SK-N-SH (cell line): ENCODE data around the gene MOV10L1. TPM values are rescaled to one million over a fixed set of nuclear protein-coding genes. Genes with fewer than 3 reads are reported as not detected.

ENCODE experiments used
- CTCF ChIA-PET: fragments of 300-600, 350-600 bp; formaldehyde crosslinking; extraction: SDS; loops from one replicate; lab custom pipeline; 2021; lab: Yijun Ruan, JAX
- POLR2A ChIA-PET: fragments of 350-600 bp; sonication (Branson Sonifier 250); formaldehyde crosslinking; extraction: SDS; loops from one replicate; lab custom pipeline; 2020; ENCODE audit warnings: antibody characterized with exemption, inconsistent platforms; lab: Yijun Ruan, JAX
- DNase-seq: peaks from one replicate; pipeline ENCODE4 v3.0.0; 2012
- H2AFZ ChIP-seq: fragments of 200-600 bp; sonication (generic); 2 replicates; pipeline ENCODE4 v1.8.1; 2016; ENCODE audit warnings: antibody characterized with exemption, mild to moderate bottlenecking, low read depth
- H3F3A ChIP-seq: fragments of 200-600 bp; sonication (generic); replicated peaks from 2 replicates; pipeline ENCODE3; 2016; ENCODE audit warnings: antibody characterized with exemption, mild to moderate bottlenecking; ENCODE audit not compliant: insufficient read depth
- H3K27ac ChIP-seq, 2 experiments: fragments of 200-500 bp in 1 of 2; fragments of 200-600 bp in 1 of 2; sonication (Bioruptor generic) in 1 of 2; sonication (generic), shearing (Covaris generic) in 1 of 2; 2 replicates each; pipeline versions ENCODE4 v1.5.1 to v1.6.1; 2014 to 2016; ENCODE audit warnings: low read depth in 2 of 2, inconsistent platforms in 1 of 2, low read length in 1 of 2, mild to moderate bottlenecking in 1 of 2, mixed read lengths in 1 of 2
- H3K27me3 ChIP-seq: fragments of 200-600 bp; sonication (generic), shearing (Covaris generic); 2 replicates; pipeline ENCODE4 v1.6.1; 2016; ENCODE audit warnings: mixed run types; ENCODE audit not compliant: insufficient read depth
- H3K36me3 ChIP-seq, 2 experiments: fragments of 200-500 bp in 1 of 2; fragments of 200-600 bp in 1 of 2; sonication (Bioruptor generic) in 1 of 2; sonication (generic) in 1 of 2; replicated peaks in 1 of 2; 2 replicates each; pipeline versions ENCODE3 to v1.5.1; 2014 to 2016; ENCODE audit warnings: low read length in 1 of 2, mild to moderate bottlenecking in 1 of 2; ENCODE audit not compliant: insufficient read depth in 2 of 2, control insufficient read depth in 1 of 2
- H3K4me1 ChIP-seq, 2 experiments: fragments of 200-500 bp in 1 of 2; fragments of 200-600 bp in 1 of 2; sonication (Bioruptor generic) in 1 of 2; sonication (generic), shearing (Covaris generic) in 1 of 2; 2 replicates each; pipeline versions ENCODE4 v1.5.1 to v1.6.1; 2014 to 2016; ENCODE audit warnings: low read depth in 1 of 2, low read length in 1 of 2, mixed run types in 1 of 2; ENCODE audit not compliant: insufficient read depth in 2 of 2, control insufficient read depth in 1 of 2
- H3K4me2 ChIP-seq: fragments of 200-600 bp; sonication (generic), shearing (Covaris generic); 2 replicates; pipeline ENCODE4 v1.6.1; 2017; ENCODE audit warnings: mixed run types
- H3K4me3 ChIP-seq, 2 experiments: fragments of 200-500 bp in 1 of 2; fragments of 200-600 bp in 1 of 2; sonication (Bioruptor generic) in 1 of 2; sonication (generic), shearing (Covaris generic) in 1 of 2; 2 replicates each; pipeline versions ENCODE4 v1.5.1 to v1.8.1; 2014 to 2016; ENCODE audit warnings: low read depth in 2 of 2, inconsistent platforms in 1 of 2, low read length in 1 of 2, mild to moderate bottlenecking in 1 of 2, mixed read lengths in 1 of 2, moderate library complexity in 1 of 2
- H3K79me2 ChIP-seq: fragments of 200-600 bp; sonication (generic); 2 replicates; pipeline ENCODE4 v1.8.1; 2017; ENCODE audit warnings: mild to moderate bottlenecking; ENCODE audit not compliant: insufficient read depth
- H3K9ac ChIP-seq: fragments of 200-600 bp; sonication (generic); 2 replicates; pipeline ENCODE4 v1.6.1; 2017; ENCODE audit warnings: mixed run types
- H3K9me2 ChIP-seq: fragments of 200-600 bp; sonication (generic); 2 replicates; pipeline ENCODE4 v1.6.1; 2017; ENCODE audit warnings: mixed run types
- H3K9me3 ChIP-seq: fragments of 200-600 bp; sonication (generic); 2 replicates; pipeline ENCODE4 v1.6.1; 2017; ENCODE audit warnings: mixed run types, mild to moderate bottlenecking, moderate library complexity
- H4K20me1 ChIP-seq: fragments of 200-600 bp; sonication (generic); 2 replicates; pipeline ENCODE4 v1.6.1; 2017; ENCODE audit warnings: mild to moderate bottlenecking, mixed run types; ENCODE audit not compliant: insufficient read depth
- CHD2 ChIP-seq: fragments of 150-350 bp; IDR thresholded peaks from 2 replicates; pipeline ENCODE4 v1.6.1; 2018; ENCODE audit warnings: low read length; ENCODE audit not compliant: partially characterized antibody
- ELF1 ChIP-seq: IDR thresholded peaks from 2 replicates; pipeline ENCODE4 v1.4.0; 2012
- GABPA ChIP-seq: IDR thresholded peaks from 2 replicates; pipeline ENCODE4 v1.4.0; 2012; ENCODE audit warnings: low read depth, mild to moderate bottlenecking
- GATA2 ChIP-seq: sonication (generic); formaldehyde crosslinking; IDR thresholded peaks from 2 replicates; pipeline ENCODE4 v1.5.0; 2020; ENCODE audit warnings: mild to moderate bottlenecking, missing genetic modification reagents
- JUND ChIP-seq: IDR thresholded peaks from 2 replicates; pipeline ENCODE4 v1.4.0; 2012
- MXI1 ChIP-seq: IDR thresholded peaks from 2 replicates; pipeline ENCODE4 v1.6.1; 2012; ENCODE audit warnings: mild to moderate bottlenecking, low read depth, low read length, improper control_type of control experiment
- NFIC ChIP-seq: IDR thresholded peaks from 2 replicates; pipeline ENCODE4 v1.4.0; 2012; ENCODE audit warnings: borderline replicate concordance
- NRF1 ChIP-seq: IDR thresholded peaks from 2 replicates; pipeline ENCODE4 v1.6.1; 2012; ENCODE audit warnings: low read depth, mild to moderate bottlenecking, low read length
- RAD21 ChIP-seq: IDR thresholded peaks from 2 replicates; pipeline ENCODE4 v1.6.1; 2012; ENCODE audit warnings: mild to moderate bottlenecking, low read length
- RXRA ChIP-seq: IDR thresholded peaks from 2 replicates; pipeline ENCODE4 v1.4.0; 2012; ENCODE audit warnings: low read depth, mild to moderate bottlenecking, borderline replicate concordance
- TCF12 ChIP-seq: IDR thresholded peaks from 2 replicates; pipeline ENCODE4 v1.4.0; 2012
- YY1 ChIP-seq: IDR thresholded peaks from 2 replicates; pipeline ENCODE4 v1.4.0; 2012; ENCODE audit warnings: low read depth, mild to moderate bottlenecking
- WGBS: methylation state at CpG from one replicate; pipeline ENCODE4 v1.1.6; 2017; ENCODE audit warnings: low lambda C conversion rate; 5-methylcytosine and 5-hydroxymethylcytosine counted together
- polyA plus RNA-seq, 3 experiments: library from polyadenylated mRNA; depleted of rRNA; stranded (reverse); fragments of >200 nt; gene quantifications; 2 replicates each; pipeline ENCODE4 v1.2.3, GENCODE V29; 2012
- TF ChIP-seq, protein P1 (sequence below): IDR thresholded peaks from 2 replicates; pipeline ENCODE4 v1.6.1; 2012; ENCODE audit warnings: mild to moderate bottlenecking, low read depth, low read length, moderate library complexity
- TF ChIP-seq, protein P2 (sequence below): fragments of 150-350 bp; IDR thresholded peaks from 2 replicates; pipeline ENCODE4 v1.6.1; 2016; ENCODE audit warnings: mild to moderate bottlenecking, low read depth, low read length
- TF ChIP-seq, protein P3 (sequence below): IDR thresholded peaks from 2 replicates; pipeline ENCODE4 v1.4.0; 2012; ENCODE audit warnings: low read depth, borderline replicate concordance
- TF ChIP-seq, protein P4 (sequence below): fragments of 200-600 bp; sonication (generic); IDR thresholded peaks from 2 replicates; pipeline ENCODE4 v1.6.1; 2017; ENCODE audit warnings: antibody characterized with exemption, mild to moderate bottlenecking, moderate library complexity
- TF ChIP-seq, protein P5 (sequence below): IDR thresholded peaks from 2 replicates; pipeline ENCODE4; 2012
- TF ChIP-seq, protein P6 (sequence below): IDR thresholded peaks from 2 replicates; pipeline ENCODE4 v1.4.0; 2012; ENCODE audit warnings: low read depth

MOV10L1 gene
- polyA plus RNA-seq, 1 of the 3 experiments (the other 2 are of a cell fraction), result 2.1 TPM

DNA sequence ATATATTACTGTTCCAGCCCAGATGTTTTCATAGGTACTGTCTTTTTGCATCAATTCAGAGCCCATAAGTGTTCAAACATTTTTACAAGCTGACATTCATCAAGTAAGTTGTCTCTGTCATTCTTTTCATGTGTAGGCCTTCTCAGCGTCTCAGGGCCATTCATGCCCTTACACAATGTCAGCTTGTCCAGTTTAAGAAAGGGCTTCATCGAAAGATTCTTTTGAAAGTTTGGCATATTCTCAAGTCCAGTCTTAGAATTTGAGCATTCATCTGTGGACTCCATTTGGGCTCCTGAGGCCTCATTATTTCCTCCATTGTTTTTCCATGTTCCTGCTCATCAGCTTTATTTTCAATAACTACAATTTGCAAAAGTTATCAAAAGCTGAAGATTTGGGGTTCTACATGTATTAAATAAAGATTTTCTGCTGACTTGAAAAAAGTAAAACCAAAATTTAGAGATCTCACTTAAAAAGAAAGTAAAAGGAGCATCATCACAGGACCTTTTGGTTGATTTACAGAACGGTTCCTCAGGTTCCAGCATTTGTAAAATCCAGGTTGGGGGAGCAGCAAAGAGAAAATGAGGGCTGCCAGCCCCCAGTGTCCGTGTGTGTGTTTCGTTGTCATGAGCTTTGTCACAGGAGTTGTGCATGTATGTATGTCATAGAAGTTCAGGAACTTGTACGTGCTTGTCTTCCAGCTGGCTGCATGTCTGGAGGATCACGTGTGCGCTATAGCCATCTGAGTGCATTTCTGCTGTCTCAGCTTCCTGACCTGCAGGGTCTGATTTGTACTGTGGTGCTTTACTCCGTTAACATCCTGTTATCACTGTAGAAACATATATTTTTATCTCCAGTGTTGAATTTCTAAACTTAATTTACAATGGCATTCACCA lies 15.6 kb downstream of the MOV10L1 start:
- Histone ChIP-seq H3K9ac (no peak overlapping the region), H3K36me3 (no peaks in the 10 kb centered on the region), H2AFZ (no peak overlapping the region; the same call in 1 of the 2 replicates), H3K4me2 (no peak overlapping the region), H3F3A (no peaks in the 10 kb centered on the region), H3K9me3 (no peaks in the 10 kb centered on the region), H3K27ac (no peak overlapping the region), H3K4me1 (no peaks in the 10 kb centered on the region), H3K9me2 (no peaks in the 10 kb centered on the region), H4K20me1 (no peaks in the 10 kb centered on the region), H3K79me2 (no peaks in the 10 kb centered on the region), H3K27me3 (no peaks in the 10 kb centered on the region), H3K4me3 (no peak overlapping the region)
- DNase-seq, result no peak
- ChIA-PET CTCF (interaction anchor here (0.9 kb wide), 2 partner anchors 18 to 37 kb away, joined by 3 to 4 read pairs; no protein-coding TSS in a partner anchor), POLR2A (no interaction called here)
- TF ChIP-seq NRF1 (no peak), TCF12 (no peak), MXI1 (no peak), RXRA (no peak), ELF1 (no peak), RAD21 (no peak), NFIC (no peak), GABPA (no peak), YY1 (no peak), CHD2 (no peak), JUND (no peak), GATA2 (CRISPR knock-in tag) (no peak)
- TF ChIP-seq, protein P1, sequence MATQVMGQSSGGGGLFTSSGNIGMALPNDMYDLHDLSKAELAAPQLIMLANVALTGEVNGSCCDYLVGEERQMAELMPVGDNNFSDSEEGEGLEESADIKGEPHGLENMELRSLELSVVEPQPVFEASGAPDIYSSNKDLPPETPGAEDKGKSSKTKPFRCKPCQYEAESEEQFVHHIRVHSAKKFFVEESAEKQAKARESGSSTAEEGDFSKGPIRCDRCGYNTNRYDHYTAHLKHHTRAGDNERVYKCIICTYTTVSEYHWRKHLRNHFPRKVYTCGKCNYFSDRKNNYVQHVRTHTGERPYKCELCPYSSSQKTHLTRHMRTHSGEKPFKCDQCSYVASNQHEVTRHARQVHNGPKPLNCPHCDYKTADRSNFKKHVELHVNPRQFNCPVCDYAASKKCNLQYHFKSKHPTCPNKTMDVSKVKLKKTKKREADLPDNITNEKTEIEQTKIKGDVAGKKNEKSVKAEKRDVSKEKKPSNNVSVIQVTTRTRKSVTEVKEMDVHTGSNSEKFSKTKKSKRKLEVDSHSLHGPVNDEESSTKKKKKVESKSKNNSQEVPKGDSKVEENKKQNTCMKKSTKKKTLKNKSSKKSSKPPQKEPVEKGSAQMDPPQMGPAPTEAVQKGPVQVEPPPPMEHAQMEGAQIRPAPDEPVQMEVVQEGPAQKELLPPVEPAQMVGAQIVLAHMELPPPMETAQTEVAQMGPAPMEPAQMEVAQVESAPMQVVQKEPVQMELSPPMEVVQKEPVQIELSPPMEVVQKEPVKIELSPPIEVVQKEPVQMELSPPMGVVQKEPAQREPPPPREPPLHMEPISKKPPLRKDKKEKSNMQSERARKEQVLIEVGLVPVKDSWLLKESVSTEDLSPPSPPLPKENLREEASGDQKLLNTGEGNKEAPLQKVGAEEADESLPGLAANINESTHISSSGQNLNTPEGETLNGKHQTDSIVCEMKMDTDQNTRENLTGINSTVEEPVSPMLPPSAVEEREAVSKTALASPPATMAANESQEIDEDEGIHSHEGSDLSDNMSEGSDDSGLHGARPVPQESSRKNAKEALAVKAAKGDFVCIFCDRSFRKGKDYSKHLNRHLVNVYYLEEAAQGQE, result no peak
- TF ChIP-seq, protein P2, sequence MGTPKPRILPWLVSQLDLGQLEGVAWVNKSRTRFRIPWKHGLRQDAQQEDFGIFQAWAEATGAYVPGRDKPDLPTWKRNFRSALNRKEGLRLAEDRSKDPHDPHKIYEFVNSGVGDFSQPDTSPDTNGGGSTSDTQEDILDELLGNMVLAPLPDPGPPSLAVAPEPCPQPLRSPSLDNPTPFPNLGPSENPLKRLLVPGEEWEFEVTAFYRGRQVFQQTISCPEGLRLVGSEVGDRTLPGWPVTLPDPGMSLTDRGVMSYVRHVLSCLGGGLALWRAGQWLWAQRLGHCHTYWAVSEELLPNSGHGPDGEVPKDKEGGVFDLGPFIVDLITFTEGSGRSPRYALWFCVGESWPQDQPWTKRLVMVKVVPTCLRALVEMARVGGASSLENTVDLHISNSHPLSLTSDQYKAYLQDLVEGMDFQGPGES, result no peak
- TF ChIP-seq, protein P3, sequence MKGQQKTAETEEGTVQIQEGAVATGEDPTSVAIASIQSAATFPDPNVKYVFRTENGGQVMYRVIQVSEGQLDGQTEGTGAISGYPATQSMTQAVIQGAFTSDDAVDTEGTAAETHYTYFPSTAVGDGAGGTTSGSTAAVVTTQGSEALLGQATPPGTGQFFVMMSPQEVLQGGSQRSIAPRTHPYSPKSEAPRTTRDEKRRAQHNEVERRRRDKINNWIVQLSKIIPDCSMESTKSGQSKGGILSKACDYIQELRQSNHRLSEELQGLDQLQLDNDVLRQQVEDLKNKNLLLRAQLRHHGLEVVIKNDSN, result no peak
- TF ChIP-seq, protein P4, sequence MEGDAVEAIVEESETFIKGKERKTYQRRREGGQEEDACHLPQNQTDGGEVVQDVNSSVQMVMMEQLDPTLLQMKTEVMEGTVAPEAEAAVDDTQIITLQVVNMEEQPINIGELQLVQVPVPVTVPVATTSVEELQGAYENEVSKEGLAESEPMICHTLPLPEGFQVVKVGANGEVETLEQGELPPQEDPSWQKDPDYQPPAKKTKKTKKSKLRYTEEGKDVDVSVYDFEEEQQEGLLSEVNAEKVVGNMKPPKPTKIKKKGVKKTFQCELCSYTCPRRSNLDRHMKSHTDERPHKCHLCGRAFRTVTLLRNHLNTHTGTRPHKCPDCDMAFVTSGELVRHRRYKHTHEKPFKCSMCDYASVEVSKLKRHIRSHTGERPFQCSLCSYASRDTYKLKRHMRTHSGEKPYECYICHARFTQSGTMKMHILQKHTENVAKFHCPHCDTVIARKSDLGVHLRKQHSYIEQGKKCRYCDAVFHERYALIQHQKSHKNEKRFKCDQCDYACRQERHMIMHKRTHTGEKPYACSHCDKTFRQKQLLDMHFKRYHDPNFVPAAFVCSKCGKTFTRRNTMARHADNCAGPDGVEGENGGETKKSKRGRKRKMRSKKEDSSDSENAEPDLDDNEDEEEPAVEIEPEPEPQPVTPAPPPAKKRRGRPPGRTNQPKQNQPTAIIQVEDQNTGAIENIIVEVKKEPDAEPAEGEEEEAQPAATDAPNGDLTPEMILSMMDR, result no peak
- TF ChIP-seq, protein P5, sequence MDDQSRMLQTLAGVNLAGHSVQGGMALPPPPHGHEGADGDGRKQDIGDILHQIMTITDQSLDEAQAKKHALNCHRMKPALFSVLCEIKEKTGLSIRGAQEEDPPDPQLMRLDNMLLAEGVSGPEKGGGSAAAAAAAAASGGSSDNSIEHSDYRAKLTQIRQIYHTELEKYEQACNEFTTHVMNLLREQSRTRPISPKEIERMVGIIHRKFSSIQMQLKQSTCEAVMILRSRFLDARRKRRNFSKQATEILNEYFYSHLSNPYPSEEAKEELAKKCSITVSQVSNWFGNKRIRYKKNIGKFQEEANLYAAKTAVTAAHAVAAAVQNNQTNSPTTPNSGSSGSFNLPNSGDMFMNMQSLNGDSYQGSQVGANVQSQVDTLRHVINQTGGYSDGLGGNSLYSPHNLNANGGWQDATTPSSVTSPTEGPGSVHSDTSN, result no peak
- TF ChIP-seq, protein P6, sequence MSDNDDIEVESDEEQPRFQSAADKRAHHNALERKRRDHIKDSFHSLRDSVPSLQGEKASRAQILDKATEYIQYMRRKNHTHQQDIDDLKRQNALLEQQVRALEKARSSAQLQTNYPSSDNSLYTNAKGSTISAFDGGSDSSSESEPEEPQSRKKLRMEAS, result no peak
- WGBS, result 87% methylated on average over 9 of the region's 9 CpGs
